Prostate gland (tissue), 2 donors: ENCODE results near the gene LTBP2. TPM values are rescaled to one million over a fixed set of nuclear protein-coding genes. Genes with fewer than 3 reads are reported as not detected.

Experiments
- DNase-seq: peaks from one replicate; pipeline ENCODE4 v3.0.0-alpha.2; 2019; ENCODE audit warnings: low spot score
- H3K27ac ChIP-seq, 2 donors: fragments of 200-600 bp; sonication (generic); 2 replicates each; pipeline ENCODE4 v1.5.1; 2017 to 2019
- H3K27me3 ChIP-seq: fragments of 200-600 bp; sonication (generic); replicated peaks from 2 replicates; pipeline ENCODE4 v1.5.1; 2019; ENCODE audit not compliant: insufficient read depth
- H3K36me3 ChIP-seq, 2 donors: fragments of 200-600 bp; sonication (generic); 1 replicate in 1 of 2; 2 replicates in 1 of 2; pipeline versions ENCODE4 v1.5.1 to v1.8.1; 2017 to 2019
- H3K4me1 ChIP-seq: fragments of 200-600 bp; sonication (generic); replicated peaks from 2 replicates; pipeline ENCODE4 v1.5.1; 2019
- H3K4me3 ChIP-seq, 2 donors: fragments of 200-600 bp; sonication (generic); 2 replicates each; pipeline ENCODE4 v1.5.1; 2017 to 2019
- H3K9me3 ChIP-seq: fragments of 200-600 bp; sonication (generic); 2 replicates; pipeline ENCODE4 v1.5.1; 2017
- CTCF ChIP-seq, 4 experiments: fragments of 200-600 bp in 2 of 4; fragments of 450-650 bp in 2 of 4; sonication (generic) in 2 of 4; IDR thresholded peaks; 1 replicate in 3 of 4; 2 replicates in 1 of 4; pipeline ENCODE4 v1.5.1; 2016 to 2019; ENCODE audit warnings: antibody characterized with exemption in 4 of 4, mild to moderate bottlenecking in 2 of 4, moderate library complexity in 2 of 4
- POLR2A ChIP-seq: fragments of 450-650 bp; IDR thresholded peaks from one replicate; pipeline ENCODE4 v1.6.1; 2016; ENCODE audit warnings: antibody characterized with exemption, mild to moderate bottlenecking
- POLR2AphosphoS5 ChIP-seq: sonication (generic); formaldehyde crosslinking; IDR thresholded peaks from one replicate; pipeline ENCODE4 v1.6.1; 2017; ENCODE audit warnings: antibody characterized with exemption
- WGBS: methylation state at CpG from one replicate; pipeline ENCODE4 v1.1.5; 2018; 5-methylcytosine and 5-hydroxymethylcytosine counted together
- intact Hi-C: fragments of 100-400 bp; cut with DNase I; formaldehyde crosslinking; loops from one replicate; pipeline ENCODE4 v1.14.2; 2022
- total RNA-seq, 2 donors: library from RNA; depleted of rRNA; stranded (reverse); fragments of >200 nt; gene quantifications; one replicate each; pipeline ENCODE4 v1.1.0, GENCODE V29; 2016

Gene LTBP2
- total RNA-seq, 2 donors from 2014 or later, result 47.0 to 90.7 TPM

DNA sequence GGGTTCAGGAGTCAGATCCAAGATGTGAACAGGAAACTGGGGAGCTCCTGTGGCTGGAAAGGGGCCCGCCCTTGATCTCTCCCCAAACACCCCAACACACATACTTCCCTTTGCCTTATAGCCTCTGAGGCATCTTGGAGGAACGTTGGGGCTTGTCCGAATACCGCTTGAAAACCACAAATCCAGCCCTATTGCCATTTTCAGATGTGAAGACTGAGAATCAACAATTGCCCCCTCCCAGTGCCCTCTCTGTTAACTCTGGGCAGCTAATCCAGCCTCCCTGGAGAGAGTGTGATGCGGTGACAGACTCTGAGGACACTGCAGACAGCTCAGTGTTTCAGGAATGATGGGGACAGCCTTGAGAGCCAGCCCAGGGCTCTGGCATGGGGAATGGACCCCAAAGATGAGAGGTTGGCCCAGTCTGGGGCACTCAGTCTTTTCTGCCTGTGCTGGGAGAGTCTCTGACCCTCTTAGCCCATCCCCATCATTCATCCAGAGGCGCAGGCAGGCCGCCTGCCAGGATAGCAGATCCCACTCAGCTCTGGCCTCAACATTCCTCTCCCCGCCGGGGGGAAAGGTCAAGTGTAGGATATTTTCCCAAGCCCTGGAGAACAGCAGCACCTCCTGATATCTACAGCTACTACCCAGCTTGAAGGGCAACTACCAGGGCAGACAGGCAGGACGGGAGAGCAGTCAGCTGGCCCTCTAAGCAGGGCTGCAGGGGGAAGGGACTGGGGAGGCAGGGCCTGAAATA, 24.6 kb upstream of the LTBP2 start:
- Histone ChIP-seq H3K4me1 (no peaks in the 10 kb centered on the region), H3K4me3 (no peak overlapping the region), H3K27ac (no peak overlapping the region), H3K36me3 (no peaks in the 10 kb centered on the region), H3K9me3 (no peaks in the 10 kb centered on the region), H3K27me3 (no peaks in the 10 kb centered on the region)
- WGBS, result 80% methylated on average over 10 of the region's 10 CpGs
- DNase-seq, result no peak
- TF ChIP-seq CTCF (IDR thresholded peaks at IDR 0.05) (no peak), POLR2A (no peak), POLR2AphosphoS5 (no peak)
- intact Hi-C loops, result no loop called here

- H3K4me3 ChIP-seq, result no peak overlapping the region
- H3K36me3 ChIP-seq, result no peaks in the 10 kb centered on the region
- intact Hi-C loops, result no loop called here
- 80% methylated on average over 3 of the region's 3 CpGs for WGBS
- no peak overlapping the region for H3K27ac ChIP-seq
- no peaks in the 10 kb centered on the region for H3K4me1 ChIP-seq
- H3K9me3 ChIP-seq, result no peaks in the 10 kb centered on the region
- DNase-seq, result no peak
- TF ChIP-seq CTCF (IDR thresholded peaks at IDR 0.05), result no peak
- no peak for TF ChIP-seq POLR2A
- TF ChIP-seq POLR2AphosphoS5, result no peak
- H3K27me3 ChIP-seq, result no peaks in the 10 kb centered on the region
Observed at GRCh38 chr14:74635847-74636246, 23.8 kb upstream of the LTBP2 start.

DNA sequence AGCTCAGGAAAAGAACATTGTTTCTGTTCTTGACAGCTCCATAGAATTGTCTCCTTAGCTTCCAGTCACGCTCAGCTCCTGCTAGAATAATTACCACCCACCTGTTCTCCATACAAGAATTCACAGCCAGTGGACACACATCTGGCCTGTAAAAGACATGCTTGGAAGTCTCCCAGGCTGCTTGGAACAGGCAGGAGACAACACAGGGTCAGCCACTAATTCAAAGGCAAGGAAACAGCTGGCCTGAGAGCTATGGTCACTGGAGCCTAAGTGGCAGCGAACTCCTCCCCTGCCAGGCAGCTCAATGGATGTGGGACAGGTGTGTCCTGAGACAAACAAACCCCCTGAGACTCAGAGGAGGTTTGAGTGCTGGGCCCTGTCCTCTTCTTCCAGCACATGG, 22.9 kb upstream of the LTBP2 start:
- Histone ChIP-seq H3K4me1 (no peaks in the 10 kb centered on the region), H3K27me3 (no peaks in the 10 kb centered on the region), H3K27ac (no peak overlapping the region), H3K9me3 (no peaks in the 10 kb centered on the region), H3K4me3 (no peak overlapping the region), H3K36me3 (no peaks in the 10 kb centered on the region)
- intact Hi-C loops, result no loop called here
- no peak for DNase-seq
- WGBS, result 72% methylated on average over 2 of the region's 2 CpGs
- TF ChIP-seq CTCF (IDR thresholded peaks at IDR 0.05) (no peak), POLR2A (no peak)

DNA sequence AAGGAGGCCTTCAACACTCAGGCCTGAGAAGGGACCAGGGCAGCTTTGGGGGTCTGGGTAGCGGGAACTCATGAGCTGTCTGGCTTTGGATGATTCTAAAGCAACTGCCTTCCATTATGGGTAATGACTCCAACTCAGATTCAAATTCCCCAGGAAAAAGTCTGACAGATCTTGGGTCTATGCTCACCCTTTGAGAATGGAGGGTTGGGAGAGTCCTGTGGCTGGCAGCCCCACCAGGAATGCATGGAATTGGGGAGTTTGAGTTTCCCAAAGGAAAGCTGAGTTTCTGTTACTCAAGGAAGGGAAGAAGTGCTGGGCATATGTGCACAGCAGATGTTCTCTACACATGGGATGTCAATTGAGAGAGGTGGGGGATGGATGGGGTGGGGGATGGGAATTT, 22.4 kb upstream of the LTBP2 start:
- 90% methylated on average over 1 of the region's 1 CpG for WGBS
- Histone ChIP-seq H3K4me3 (no peak overlapping the region), H3K9me3 (no peaks in the 10 kb centered on the region), H3K27me3 (no peaks in the 10 kb centered on the region), H3K27ac (no peak overlapping the region), H3K4me1 (no peaks in the 10 kb centered on the region), H3K36me3 (no peaks in the 10 kb centered on the region)
- intact Hi-C loops, result no loop called here
- no peak for DNase-seq
- TF ChIP-seq CTCF (IDR thresholded peaks at IDR 0.05) (no peak), POLR2A (no peak), POLR2AphosphoS5 (no peak)
